Measurements from ENCODE around the gene NIM1K. TPM values are rescaled to one million over a fixed set of nuclear protein-coding genes. Genes with fewer than 3 reads are reported as not detected.

NIM1K gene
- total RNA-seq, 4 donors from 2014 or later, result 0.41 TPM; not detected in 3

- DNase-seq, result no peak
- in situ Hi-C loops (cut with MboI; ENCODE audit: low sequenced_read_pairs in 4 of 4), result no loop called here
- intact Hi-C loops (cut with DNase I; ENCODE audit: low total_unique reads), result no loop called here
Measured at GRCh38 chr5:43236653-43237355, 44.8 kb downstream of the NIM1K start.

GRCh38 chr5:43242196-43242595 is 50.2 kb downstream of the NIM1K start:
- no peak overlapping the region for H3K4me3 ChIP-seq
- H3K27ac ChIP-seq, result no peak overlapping the region
- H3K36me3 ChIP-seq, result no peaks in the 10 kb centered on the region
- intact Hi-C loops (cut with DNase I; ENCODE audit: low total_unique reads) (no loop called here), in situ Hi-C loops (cut with MboI; ENCODE audit: low sequenced_read_pairs in 4 of 4) (no loop called here)
- no peak for TF ChIP-seq CTCF (IDR thresholded peaks at IDR 0.05 in 4 of 5, conservative IDR thresholded peaks at IDR 0.05 in 1 of 5)
- no peak for TF ChIP-seq POLR2A (IDR thresholded peaks at IDR 0.05)
- H3K9me3 ChIP-seq, result no peaks in the 10 kb centered on the region
- H3K27me3 ChIP-seq, result no peaks in the 10 kb centered on the region
- no peaks in the 10 kb centered on the region for H3K4me1 ChIP-seq
- DNase-seq (no peak), ATAC-seq (no peak)

More at GRCh38 chr5:43236653-43237355, 44.8 kb downstream of the NIM1K start:
- Histone ChIP-seq H3K27me3 (no peaks in the 10 kb centered on the region), H3K36me3 (no peaks in the 10 kb centered on the region), H3K9me3 (no peaks in the 10 kb centered on the region), H3K27ac (no peak overlapping the region), H3K4me3 (no peak overlapping the region), H3K4me1 (no peaks in the 10 kb centered on the region)
- ATAC-seq, result no peak
- TF ChIP-seq CTCF (IDR thresholded peaks at IDR 0.05 in 4 of 5, conservative IDR thresholded peaks at IDR 0.05 in 1 of 5), result no peak
- no peak for TF ChIP-seq POLR2A (IDR thresholded peaks at IDR 0.05)

GRCh38 chr5:43243270-43243669 is 51.2 kb downstream of the NIM1K start:
- no peaks in the 10 kb centered on the region for H3K27me3 ChIP-seq
- no peak for DNase-seq
- no peak for ATAC-seq
- intact Hi-C loops (cut with DNase I; ENCODE audit: low total_unique reads) (no loop called here), in situ Hi-C loops (cut with MboI; ENCODE audit: low sequenced_read_pairs in 4 of 4) (no loop called here)
- no peaks in the 10 kb centered on the region for H3K4me1 ChIP-seq
- no peak overlapping the region for H3K27ac ChIP-seq
- H3K9me3 ChIP-seq, result no peaks in the 10 kb centered on the region
- no peak overlapping the region for H3K4me3 ChIP-seq
- TF ChIP-seq POLR2A (IDR thresholded peaks at IDR 0.05) (no peak), CTCF (IDR thresholded peaks at IDR 0.05 in 4 of 5, conservative IDR thresholded peaks at IDR 0.05 in 1 of 5) (no peak)
- no peaks in the 10 kb centered on the region for H3K36me3 ChIP-seq

DNA sequence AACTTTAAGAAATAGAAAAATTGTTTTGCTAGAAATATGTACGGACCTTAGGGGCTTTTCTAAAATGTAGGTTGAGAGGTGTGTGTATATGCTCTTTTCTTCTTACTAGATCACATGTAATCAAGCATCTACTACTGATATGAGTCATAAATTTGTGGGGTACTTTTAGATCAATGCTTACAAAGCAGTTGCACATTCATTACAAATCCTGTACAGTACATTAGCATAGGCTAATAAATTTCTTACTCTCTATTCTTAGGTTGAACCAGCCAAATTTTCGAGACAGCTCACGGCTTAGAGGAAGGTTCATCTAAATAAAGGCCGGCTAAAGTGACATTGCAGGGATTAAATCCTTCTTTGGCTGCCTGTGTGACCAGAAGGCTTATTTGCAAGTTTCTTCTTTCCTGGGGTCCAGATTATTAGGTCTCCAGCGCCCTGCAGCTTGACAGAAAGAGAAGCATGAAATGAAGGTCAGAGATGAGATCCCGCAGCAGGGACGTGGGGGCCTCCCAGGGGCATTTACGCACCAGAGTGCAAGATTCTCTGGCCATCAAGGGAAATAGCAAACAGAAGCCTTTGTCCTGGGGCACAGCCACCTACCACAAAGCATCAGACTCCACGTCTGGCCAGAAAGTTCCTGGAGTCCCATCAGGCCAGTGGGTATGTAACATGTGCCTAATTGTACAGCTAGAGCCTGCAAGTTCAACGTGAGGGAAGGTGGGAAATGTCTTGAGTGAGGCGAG is 53.0 kb downstream of the NIM1K start:
- no peaks in the 10 kb centered on the region for H3K9me3 ChIP-seq
- no peak overlapping the region for H3K27ac ChIP-seq
- H3K4me1 ChIP-seq, result no peaks in the 10 kb centered on the region
- H3K27me3 ChIP-seq, result no peaks in the 10 kb centered on the region
- H3K36me3 ChIP-seq, result no peaks in the 10 kb centered on the region
- no peak for TF ChIP-seq CTCF (IDR thresholded peaks at IDR 0.05 in 4 of 5, conservative IDR thresholded peaks at IDR 0.05 in 1 of 5)
- TF ChIP-seq POLR2A (IDR thresholded peaks at IDR 0.05), result no peak
- no peak for ATAC-seq
- H3K4me3 ChIP-seq, result no peak overlapping the region
- no peak for DNase-seq
- in situ Hi-C loops (cut with MboI; ENCODE audit: low sequenced_read_pairs in 4 of 4), result no loop called here
- intact Hi-C loops (cut with DNase I; ENCODE audit: low total_unique reads), result no loop called here

Measured in gastrocnemius medialis (tissue), 4 donors.